Stimulated activated CD8-positive, alpha-beta memory T cell treated with anti-CD3 and anti-CD28 coated beads, Interleukin-7, amount 100 ng/mL, for 24 hours (primary cell): ENCODE data around the gene GRIP1.

Experiments used
- DNase-seq: peaks from one replicate; pipeline ENCODE4 v3.0.0-alpha.2; 2020; ENCODE audit warnings: low read depth

The GRIP1 gene, protein sequence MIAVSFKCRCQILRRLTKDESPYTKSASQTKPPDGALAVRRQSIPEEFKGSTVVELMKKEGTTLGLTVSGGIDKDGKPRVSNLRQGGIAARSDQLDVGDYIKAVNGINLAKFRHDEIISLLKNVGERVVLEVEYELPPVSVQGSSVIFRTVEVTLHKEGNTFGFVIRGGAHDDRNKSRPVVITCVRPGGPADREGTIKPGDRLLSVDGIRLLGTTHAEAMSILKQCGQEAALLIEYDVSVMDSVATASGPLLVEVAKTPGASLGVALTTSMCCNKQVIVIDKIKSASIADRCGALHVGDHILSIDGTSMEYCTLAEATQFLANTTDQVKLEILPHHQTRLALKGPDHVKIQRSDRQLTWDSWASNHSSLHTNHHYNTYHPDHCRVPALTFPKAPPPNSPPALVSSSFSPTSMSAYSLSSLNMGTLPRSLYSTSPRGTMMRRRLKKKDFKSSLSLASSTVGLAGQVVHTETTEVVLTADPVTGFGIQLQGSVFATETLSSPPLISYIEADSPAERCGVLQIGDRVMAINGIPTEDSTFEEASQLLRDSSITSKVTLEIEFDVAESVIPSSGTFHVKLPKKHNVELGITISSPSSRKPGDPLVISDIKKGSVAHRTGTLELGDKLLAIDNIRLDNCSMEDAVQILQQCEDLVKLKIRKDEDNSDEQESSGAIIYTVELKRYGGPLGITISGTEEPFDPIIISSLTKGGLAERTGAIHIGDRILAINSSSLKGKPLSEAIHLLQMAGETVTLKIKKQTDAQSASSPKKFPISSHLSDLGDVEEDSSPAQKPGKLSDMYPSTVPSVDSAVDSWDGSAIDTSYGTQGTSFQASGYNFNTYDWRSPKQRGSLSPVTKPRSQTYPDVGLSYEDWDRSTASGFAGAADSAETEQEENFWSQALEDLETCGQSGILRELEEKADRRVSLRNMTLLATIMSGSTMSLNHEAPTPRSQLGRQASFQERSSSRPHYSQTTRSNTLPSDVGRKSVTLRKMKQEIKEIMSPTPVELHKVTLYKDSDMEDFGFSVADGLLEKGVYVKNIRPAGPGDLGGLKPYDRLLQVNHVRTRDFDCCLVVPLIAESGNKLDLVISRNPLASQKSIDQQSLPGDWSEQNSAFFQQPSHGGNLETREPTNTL

DNA sequence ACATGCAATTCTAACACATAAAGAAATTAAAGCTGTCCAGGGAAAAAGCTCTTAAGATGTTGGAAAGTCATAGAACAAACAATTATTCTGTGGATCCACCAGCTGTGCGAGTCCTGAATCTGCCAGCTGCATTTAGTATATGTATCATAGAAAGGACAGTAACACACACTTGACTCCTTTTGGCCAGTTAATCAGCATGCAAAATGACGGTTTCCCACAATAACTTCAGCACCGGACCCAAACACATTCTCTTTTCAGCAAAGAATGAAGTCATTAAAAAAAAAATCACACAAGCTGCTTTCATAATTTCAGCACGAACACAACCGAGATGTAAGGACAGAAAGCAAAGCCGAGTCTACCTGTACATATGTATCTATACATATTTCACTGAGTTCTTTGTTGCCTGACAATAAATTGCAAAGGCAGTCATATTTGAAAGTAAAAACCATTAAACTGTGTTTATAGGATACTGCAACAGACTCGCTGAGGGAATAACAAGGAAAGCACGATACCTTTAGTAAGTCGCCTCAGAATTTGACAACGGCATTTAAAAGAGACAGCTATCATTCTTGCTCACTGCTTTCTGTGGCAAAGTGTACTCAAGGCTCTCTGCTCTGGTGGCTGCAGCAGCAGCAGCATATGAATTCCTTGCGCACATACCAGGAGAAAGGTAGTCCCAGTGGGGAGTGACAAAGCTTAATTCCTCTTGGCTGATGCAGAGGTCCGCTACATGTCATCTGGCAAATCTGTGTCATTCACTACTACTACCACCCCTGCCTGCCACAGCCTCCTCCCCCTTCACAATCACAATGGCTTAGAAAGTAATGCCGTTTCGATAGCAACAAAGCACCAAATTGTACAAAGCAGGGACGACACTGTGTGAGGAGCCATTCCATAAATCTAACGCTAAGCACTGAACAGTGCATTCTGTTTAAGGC is at the start of gene GRIP1:
Gene GRIP1, minus strand, starts transcription at position 739 of the 938 bp plus-strand sequence. Its CDS starts 172 bp downstream, at position 567.
- no peak for DNase-seq

DNA sequence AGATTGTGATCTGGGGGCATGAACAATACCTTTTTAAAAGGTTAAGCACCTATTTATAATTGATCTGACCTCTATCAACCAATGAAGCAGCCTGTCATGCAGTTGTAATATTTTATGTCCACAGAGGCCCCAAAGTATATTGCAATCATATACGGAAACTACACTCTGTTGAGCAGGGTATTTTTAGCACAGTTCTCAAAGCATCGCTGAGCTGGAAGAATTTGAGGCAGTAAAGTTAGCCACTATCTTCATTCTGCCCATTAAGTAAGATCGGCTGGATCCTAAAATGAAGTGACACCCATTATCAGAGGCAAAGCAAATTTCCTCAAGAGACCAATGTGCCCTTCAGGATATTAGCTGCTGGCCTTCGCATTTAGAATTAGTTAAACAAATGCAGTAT is 47.7 kb upstream of the GRIP1 start:
- no peak for DNase-seq

DNA sequence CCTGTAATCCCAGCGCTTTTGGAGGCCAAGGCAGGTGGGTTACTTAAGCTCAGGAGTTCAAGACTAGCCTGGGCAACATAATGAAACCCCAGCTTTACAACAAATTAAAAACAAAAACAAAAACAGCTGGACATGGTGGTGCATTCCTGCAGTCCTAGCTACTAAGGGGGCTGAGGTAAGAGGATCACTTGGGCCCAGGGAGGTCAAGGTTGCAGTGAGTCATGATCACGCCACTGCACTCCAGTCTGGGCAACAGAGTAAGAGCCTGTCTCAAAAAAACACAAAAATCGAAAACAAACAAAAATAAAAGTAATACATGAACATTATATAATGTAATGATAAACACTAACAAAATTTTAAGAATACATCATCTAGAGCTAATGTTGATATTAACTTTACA is 46.2 kb upstream of the GRIP1 start:
- DNase-seq: no peak

DNA sequence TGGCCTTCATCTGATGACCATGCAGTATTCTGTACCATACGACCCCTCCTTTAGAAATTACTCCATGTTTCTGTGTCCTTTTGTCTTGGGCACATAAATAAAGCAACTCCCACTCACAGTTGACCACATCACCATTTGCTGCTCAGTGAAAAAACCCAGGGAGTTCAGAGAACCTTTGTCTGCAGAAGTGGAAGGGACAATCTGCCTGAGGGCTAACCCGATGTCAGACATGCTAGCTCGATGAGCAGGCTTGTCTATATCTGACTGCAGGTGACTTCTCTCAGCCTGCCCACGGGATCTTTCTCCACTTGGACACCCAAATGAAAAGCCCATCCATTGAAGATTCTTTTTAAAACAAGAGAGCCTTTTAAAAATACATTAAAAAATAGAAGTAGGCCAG is 45.7 kb upstream of the GRIP1 start:
- no peak for DNase-seq

DNA sequence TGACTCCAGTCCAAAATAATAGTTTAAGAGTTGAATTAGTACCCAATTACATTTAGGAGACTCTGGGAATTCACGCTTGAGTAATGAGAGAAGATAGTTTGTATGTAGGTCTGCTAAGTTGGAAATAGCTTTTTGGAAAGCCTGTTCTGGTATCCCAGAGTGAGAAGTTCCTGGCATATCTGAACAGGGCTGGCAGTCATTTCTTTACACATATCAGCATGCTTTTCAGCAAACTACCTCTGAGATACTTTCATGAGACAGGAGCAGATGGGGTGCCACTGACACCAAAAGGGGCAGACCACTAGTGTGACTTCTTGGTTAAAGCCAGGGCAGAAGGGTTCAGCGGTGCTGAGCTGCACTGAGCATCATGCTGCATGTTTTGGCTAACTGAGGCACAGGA is 45.1 kb upstream of the GRIP1 start:
- no peak for DNase-seq

DNA sequence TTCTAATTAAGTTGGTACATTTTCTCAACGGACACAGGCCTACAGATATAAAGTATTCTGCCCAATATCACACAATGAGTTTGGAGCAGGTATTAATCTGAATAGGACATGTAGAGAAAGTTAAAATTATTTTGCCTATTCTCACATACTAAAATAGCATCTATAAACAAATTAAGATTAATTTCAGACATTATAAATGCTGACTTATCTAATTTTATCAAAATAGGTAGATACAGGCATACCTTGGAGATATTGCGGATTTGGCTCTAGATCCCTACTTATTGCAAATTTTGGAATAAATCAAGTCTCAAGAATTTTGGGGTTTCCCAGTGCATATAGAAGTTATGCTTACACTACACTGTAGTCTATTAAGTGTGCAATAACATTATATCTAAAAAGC is 41.0 kb upstream of the GRIP1 start:
- no peak for DNase-seq

DNA sequence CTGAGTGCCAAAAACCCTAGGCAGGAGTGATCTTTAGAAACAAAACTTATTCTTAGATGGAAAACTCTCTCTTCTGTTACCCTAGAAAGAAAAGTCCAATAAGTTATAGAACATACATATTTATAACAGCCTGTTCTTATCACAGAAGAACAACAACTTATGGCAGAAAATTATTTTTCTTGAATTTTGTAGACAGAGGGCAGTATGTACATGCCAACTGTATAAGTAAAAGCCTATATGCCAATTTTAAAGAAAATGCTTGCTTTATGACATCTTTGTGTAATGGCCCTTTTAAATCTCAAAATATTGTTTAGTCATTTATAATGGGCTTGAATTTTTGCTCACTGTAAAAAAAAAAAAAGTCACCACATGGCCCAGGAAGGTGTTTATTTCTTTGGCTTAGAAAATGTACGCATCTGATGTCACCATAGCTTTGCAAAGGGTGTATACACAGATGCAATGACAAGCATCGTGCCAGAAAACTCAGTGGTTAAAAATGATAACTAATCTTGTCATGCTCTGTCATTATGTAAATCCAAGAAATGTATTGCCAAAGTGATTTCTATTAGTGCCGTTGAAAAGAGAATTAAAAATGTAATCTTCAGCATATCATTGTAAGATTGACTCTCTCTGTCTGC is 38.3 kb upstream of the GRIP1 start:
- no peak for DNase-seq

DNA sequence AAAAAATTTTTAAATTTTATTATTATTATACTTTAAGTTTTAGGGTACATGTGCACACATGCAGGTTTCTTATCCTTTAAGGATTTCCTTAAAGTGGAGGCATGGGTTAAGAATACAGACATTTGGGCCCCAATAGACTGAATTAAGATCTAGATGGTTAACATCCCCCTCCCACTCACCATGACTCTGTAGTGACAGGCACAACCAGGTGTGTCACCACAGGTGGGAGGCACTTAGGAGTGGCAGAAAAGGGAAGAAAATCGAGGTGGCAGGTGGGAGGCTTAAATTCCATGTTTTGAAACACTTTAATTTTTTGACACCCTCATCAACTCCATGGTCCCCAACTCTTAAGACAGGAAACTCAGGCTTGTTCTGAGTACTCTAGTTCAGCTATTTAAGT is 37.6 kb upstream of the GRIP1 start:
- DNase-seq: no peak

DNA sequence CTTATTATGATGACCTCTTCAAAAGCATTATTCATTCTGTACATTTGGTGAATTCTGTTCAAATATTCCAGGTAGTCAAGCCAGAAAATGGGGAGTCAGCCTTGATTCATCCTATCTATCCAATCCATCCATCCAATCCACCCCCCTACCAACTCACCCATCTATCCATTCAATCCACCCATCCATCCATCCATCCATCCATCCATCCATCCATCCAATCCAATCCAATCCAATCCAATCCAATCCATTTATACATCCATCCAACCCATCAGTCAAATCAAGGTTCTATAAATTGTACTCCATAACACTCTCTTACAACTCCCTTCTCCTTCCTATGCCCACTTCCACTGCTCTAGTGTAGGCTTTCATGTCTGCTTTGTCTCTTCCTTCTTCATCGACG is 35.8 kb upstream of the GRIP1 start:
- DNase-seq: no peak

DNA sequence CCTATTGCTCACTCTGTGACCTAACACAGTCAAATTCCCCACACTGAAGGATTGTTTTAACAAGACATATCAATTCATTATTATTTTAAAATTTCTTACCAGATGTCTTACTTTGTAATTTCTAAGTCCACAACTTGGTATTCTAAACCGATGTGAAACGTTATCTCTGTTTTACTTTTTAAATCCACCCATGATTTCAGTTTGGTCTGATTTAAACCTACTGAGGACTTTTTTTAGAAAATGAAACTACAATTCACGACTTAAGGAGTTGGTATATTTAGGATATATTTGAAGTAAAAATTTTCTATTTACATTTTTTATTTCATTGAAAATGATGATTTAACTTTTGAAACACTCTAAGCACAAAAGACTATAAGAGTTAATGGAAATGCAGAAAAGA is 35.1 kb upstream of the GRIP1 start:
- no peak for DNase-seq

DNA sequence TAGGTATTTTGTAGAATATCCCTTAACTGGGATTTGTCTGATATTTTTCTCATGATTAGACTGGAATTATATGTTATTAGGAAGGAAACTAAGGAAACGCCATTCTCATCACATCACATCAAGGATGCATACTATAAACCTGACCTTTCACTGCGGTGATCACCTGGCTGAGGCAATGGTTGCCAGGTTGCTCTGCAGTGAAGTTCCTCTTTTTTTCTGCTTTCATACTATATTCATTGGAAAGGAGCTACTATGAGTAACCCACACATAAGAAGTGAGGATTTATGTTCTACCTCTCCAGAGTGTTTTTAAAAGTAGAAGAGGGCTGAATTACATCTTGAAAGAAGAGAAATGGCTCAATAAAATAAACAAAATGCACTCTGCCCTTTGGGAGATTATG is 31.0 kb upstream of the GRIP1 start:
- DNase-seq: no peak

DNA sequence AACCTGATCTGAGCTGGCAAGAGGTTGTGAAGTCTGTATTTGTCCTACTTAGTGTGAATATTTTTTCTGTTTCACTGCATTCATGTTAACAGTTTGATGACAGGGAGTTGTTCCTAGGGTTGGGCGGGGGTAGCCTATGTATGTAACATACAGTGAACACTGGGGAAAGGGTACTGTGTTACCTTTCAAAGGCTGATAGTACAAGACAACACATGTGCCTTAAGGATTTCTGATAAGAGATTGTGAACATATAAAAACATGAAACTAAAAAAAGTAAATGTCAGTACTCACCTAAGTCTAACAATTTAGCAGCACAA is 30.5 kb upstream of the GRIP1 start:
- no peak for DNase-seq

DNA sequence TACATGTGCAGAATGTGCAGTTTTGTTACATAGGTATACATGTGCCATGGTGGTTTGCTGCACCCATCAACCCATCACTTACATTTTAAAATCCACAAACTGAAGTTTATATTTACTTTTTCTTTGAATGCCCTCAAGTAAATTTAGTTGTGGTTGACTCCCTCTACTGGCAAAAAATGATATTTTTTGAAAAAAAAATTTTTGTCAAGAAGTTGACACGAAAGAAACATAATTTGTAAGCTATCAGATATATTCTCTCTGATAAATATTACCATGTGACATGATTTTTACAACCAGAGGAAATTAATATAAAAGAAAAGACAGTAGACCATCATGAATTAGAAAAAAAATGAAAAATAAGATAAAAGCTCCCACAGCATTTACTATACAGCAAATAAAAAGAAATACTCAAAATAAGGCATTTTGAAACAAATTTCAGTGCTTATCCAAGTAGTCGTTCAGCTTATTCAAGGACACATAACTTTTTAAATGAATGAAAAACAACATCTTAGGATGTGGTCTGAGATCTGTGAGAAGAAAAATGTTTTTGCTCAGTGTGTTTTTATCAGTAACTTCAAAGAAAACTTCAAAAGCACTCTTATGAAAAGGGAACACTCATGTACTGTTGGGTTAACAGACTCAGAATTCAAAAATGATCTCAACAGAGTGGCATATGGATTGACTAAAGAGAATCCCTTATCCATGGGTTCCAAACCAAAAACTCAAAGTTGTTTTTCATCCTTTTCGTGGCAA is 30.0 kb upstream of the GRIP1 start:
- no peak for DNase-seq

DNA sequence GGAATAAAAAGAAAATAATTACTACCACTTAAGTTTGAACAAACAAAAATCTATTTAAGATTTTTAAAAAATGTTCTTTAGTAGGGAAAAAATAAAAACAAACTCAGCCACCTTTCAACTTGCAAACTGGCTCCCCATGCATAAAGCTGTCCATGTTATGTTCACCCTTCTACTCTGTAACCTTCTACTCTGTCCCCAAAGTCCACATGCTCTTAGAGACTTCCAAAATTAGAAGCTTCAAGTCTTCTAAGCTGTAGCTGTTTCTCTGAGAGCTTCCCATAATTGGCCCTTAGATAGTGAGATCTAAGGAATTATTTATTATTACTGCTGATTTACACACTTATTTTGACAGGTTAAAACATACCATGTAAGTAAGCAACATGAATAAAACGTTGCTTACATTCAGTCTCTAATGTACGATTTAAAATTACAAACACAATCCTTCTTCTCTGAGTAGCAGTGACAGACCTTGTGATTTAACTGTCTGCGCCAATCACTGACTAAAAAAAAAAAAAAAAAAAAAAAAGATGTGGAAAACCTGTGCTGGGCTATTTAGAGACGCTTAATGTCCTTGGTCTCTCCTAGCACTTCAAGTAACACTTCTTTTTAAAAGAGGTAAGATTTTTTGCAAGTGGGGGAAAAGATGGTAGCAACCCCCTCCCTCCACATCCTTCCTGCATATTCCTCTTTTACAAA is 28.3 kb upstream of the GRIP1 start:
- DNase-seq: no peak

DNA sequence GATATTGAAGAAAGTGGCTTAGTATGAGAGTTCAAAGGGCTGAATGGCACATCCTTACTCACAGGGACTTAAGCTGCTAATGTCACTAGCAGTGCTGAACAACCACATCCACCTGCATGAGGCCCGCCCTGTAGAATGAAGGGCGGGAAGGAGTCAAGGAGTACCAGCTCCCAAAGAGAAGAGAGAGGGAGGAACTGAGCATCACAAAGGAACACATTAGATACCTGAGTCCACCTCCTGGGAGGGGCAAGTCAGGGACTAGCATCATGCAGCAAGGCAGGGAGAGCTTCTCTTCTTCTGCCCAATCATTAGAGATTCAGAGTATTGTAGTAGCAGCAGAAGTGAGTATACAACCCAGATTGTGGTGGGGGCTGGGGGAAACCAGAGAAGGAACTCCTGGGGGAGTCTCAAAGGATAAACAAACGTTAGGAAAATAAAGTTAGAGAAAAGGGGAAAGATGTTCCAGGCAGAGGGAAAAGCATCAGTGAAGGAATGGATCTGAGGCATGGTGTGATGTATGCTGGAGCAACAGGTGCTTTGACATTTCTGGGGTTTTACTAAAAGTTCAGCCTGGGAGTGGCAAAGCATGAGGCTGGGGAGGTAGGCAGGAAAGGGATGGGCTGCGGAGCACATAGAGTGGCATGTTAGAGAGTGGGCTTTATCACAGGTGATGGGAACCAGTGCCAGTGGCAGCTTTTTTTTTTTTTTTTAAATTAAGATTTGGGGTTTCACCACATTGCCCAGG is 21.0 kb upstream of the GRIP1 start:
- DNase-seq: no peak

DNA sequence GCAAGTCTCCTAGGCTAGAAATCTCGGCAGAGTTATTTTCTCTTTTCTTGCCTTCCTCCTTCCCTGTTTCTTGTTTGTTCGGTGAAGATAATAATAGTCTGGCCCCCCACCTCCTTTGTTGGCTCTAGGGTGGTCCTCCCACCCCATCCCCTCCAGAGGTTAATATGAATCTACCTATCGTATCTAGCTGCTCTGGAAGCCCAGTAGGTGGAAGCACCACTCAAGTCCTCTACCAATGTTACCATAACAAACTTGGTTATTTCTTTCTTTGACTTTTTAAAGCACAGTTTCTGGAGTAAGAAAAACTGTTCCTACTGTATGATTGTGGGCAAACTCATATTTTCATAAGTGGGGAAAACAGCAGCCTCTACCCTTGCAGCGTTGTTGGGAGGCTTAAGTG is 19.7 kb upstream of the GRIP1 start:
- DNase-seq: no peak

DNA sequence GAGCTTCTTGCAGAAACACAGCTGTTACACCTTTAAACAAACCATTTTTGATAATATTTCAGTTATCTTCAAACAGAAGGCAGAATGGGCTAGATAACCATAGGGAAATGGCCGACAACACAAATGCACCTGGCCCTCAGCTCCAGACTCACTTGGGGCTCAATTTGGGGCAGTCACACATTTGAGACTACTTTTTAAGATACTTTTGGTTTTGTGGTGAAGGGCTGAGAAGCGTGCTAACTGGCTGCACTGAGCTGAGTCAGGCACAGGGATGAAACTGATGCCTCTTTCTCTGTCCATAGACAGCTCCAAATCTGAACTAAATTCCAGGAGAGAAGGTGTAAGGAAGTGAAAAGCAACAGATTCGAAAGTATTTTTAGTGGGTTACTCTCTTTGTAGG is 18.5 kb upstream of the GRIP1 start:
- no peak for DNase-seq

DNA sequence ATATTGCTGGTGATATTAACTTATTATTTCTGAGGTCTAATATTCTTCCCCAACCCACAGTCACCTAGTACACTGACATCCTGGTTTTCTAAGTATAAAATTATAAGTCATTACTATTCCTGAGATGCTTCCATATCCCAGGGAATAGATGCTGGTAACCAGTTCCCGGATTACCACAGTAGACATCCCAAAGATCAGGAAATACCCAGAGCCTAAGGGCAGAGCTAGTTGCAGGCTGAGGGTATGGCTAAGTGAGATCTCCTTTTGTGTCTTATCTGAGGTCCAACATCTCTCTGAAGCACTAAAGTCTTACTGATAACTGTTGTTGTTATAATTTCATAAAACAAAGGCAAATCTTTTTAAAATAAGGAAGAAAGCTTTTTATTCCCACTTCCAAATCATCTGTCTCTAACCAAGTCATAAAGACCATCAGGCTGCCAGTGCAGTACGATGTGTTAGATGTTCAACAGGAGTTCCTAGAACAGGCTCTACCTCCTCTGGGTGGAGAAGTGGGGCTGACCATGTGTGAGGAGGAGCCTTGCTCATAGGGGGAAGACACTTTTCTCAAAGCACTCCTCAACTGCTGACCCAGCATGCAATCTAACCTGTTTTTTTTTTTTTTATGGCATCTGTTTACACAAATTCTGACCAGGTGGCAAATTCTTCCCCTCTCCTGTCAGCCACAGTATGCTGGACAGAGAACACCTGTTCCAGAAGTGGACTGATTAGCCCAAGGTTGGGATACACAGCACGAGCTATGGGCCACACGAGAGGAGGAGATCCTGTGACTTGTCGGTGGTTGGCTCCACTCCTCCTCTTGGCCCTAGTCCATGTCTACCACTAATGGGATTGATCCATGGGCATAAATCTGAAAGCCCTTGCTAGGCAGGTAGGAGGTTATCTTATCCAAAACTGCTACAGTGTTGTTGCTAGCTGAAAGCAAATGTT is 16.1 kb upstream of the GRIP1 start:
- DNase-seq: no peak
